ENCODE data around the gene ZNF23.
A peak's percentile ranks its signal among the peaks of the same experiment; 100 is the strongest.

DNA sequence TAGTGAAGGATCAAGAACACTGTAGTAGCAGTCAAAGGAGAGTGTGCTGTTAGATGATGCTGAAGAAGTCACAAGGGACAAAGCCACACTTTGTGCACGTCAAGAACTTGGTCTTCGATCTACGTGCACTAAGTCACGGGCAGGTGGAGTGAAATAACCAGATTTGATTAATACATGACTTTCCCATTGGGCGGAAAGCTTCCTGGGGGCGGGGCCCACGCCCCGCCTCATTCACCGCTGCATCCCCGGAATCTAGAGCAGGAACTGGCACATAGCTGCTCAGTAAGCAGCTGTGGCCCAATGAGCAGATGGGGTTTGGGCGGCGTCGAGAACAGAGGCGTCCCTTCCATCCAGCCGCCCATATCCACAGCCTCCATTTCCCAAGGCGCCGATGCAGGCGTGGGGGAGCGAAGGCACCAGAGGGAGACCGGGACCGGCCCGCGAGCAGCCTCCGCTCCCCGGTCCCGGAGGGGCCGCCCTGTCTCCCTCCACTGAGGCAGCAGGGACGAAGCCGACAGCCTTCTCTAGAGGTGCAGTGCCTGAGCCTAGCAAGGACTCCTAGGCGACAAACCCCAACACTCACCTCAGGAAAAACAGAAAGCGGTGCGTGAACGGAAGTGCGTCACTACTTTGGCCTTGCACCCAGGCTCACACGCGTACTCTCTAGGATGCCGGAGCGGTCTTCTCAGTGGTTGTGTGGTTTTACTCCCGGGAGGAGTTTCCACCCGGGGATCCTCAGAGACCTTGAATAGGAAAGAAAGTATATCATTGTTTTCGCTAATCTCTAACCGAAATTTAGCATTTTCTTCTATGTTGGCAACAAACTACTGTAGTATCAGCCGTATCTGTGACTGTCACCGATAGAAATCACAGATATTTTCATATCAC, 22.2 kb upstream of the ZNF23 start:
- TF ChIP-seq, protein P1, sequence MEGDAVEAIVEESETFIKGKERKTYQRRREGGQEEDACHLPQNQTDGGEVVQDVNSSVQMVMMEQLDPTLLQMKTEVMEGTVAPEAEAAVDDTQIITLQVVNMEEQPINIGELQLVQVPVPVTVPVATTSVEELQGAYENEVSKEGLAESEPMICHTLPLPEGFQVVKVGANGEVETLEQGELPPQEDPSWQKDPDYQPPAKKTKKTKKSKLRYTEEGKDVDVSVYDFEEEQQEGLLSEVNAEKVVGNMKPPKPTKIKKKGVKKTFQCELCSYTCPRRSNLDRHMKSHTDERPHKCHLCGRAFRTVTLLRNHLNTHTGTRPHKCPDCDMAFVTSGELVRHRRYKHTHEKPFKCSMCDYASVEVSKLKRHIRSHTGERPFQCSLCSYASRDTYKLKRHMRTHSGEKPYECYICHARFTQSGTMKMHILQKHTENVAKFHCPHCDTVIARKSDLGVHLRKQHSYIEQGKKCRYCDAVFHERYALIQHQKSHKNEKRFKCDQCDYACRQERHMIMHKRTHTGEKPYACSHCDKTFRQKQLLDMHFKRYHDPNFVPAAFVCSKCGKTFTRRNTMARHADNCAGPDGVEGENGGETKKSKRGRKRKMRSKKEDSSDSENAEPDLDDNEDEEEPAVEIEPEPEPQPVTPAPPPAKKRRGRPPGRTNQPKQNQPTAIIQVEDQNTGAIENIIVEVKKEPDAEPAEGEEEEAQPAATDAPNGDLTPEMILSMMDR (IDR thresholded peaks at IDR 0.05): no peak
- TF ChIP-seq POLR2A (IDR thresholded peaks at IDR 0.05): peak; percentile 80 to 87

Data from adrenal gland (tissue), 5 donors.